Osteoblast (primary cell): ENCODE measurements around the gene SLC2A11. TPM values are rescaled to one million over a fixed set of nuclear protein-coding genes. Genes with fewer than 3 reads are reported as not detected.
A peak's percentile ranks its signal among the peaks of the same experiment; 100 is the strongest.

Experiments
- DNase-seq: peaks from one replicate; pipeline ENCODE4 v3.0.0; 2011; ENCODE audit warnings: low spot score, mixed read lengths; ENCODE audit not compliant: insufficient read length; ENCODE audit errors: missing footprints
- H2AFZ ChIP-seq: 2 replicates; pipeline ENCODE4 v1.6.0; 2011; ENCODE audit warnings: mild to moderate bottlenecking, low read length
- H3K27ac ChIP-seq: 2 replicates; pipeline ENCODE4 v1.5.1; 2011; ENCODE audit warnings: mild to moderate bottlenecking, low read depth, low read length, moderate library complexity
- H3K27me3 ChIP-seq: 2 replicates; pipeline ENCODE4 v1.6.0; 2012; ENCODE audit warnings: mild to moderate bottlenecking, control low read depth, inconsistent platforms, low read length, moderate library complexity; ENCODE audit not compliant: insufficient read depth
- H3K36me3 ChIP-seq: 2 replicates; pipeline ENCODE4 v1.5.1; 2011; ENCODE audit warnings: mild to moderate bottlenecking, low read length, control low read depth, moderate library complexity; ENCODE audit not compliant: insufficient read depth
- H3K4me1 ChIP-seq: 2 replicates; pipeline ENCODE4 v1.5.1; 2011; ENCODE audit warnings: mild to moderate bottlenecking, low read length, control low read depth, moderate library complexity; ENCODE audit not compliant: insufficient read depth
- H3K4me2 ChIP-seq: 2 replicates; pipeline ENCODE4 v1.6.0; 2011; ENCODE audit warnings: mild to moderate bottlenecking, low read length; ENCODE audit not compliant: insufficient read depth
- H3K4me3 ChIP-seq: fragments of 200-600 bp; sonication (generic); 3 replicates; pipeline ENCODE4 v1.5.1; 2012; ENCODE audit warnings: mild to moderate bottlenecking, low read length, inconsistent platforms; ENCODE audit not compliant: insufficient read depth
- H3K79me2 ChIP-seq: 2 replicates; pipeline ENCODE4 v1.6.0; 2012; ENCODE audit warnings: mild to moderate bottlenecking, low read length, control low read depth, inconsistent platforms; ENCODE audit not compliant: insufficient read depth
- H3K9me3 ChIP-seq: 2 replicates; pipeline ENCODE4 v1.5.1; 2011; ENCODE audit warnings: low read depth, low read length, control low read depth
- H4K20me1 ChIP-seq: 2 replicates; pipeline ENCODE4 v1.6.0; 2012; ENCODE audit warnings: mild to moderate bottlenecking, low read length, control low read depth; ENCODE audit not compliant: insufficient read depth
- total RNA-seq: library from RNA; depleted of rRNA; stranded (reverse); fragments of >200 nt; gene quantifications from 2 replicates; pipeline ENCODE4 v1.2.3, GENCODE V29; 2012
- TF ChIP-seq, protein P1 (sequence below): IDR thresholded peaks from 2 replicates; pipeline ENCODE4 v1.5.1; 2011; ENCODE audit warnings: mild to moderate bottlenecking, low read depth, low read length, moderate library complexity; ENCODE audit errors: extremely low read depth

Gene SLC2A11
- total RNA-seq, 1 donor = 14.1 TPM

DNA sequence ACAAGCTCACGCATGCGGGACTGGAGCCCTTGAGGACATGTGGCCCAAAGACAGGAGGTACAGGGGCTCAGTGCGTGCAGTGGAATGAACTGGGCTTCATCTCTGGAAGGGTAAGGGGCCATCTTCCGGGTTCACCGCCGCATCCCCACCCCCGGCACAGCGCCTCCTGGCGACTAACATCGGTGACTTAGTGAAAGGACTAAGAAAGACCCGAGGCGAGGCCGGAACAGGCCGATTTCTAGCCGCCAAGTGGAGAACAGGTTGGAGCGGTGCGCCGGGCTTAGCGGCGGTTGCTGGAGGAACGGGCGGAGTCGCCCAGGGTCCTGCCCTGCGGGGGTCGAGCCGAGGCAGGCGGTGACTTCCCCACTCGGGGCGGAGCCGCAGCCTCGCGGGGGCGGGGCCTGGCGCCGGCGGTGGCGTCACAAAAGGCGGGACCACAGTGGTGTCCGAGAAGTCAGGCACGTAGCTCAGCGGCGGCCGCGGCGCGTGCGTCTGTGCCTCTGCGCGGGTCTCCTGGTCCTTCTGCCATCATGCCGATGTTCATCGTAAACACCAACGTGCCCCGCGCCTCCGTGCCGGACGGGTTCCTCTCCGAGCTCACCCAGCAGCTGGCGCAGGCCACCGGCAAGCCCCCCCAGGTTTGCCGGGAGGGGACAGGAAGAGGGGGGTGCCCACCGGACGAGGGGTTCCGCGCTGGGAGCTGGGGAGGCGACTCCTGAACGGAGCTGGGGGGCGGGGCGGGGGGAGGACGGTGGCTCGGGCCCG is 36.5 kb downstream of the SLC2A11 start, which contains the start of gene MIF:
MIF (plus strand) TSS at position 439 of the 765 bp plus-strand sequence; CDS start at position 531, 92 bp downstream.
- Histone ChIP-seq H3K36me3 (peaks cover 15% of the 10 kb centered on the region), H4K20me1 (peaks cover 16% of the 10 kb centered on the region), H2AFZ (peak within 1 kb of the TSS; percentile 95), H3K4me2 (peak within 1 kb of the TSS; percentile 90), H3K9me3 (no peaks in the 10 kb centered on the region), H3K27ac (peak within 1 kb of the TSS; percentile 68), H3K79me2 (peaks cover 22% of the 10 kb centered on the region), H3K4me1 (peaks cover 11% of the 10 kb centered on the region), H3K27me3 (no peaks in the 10 kb centered on the region), H3K4me3 (peak within 1 kb of the TSS; percentile 92)
- TF ChIP-seq, protein P1, sequence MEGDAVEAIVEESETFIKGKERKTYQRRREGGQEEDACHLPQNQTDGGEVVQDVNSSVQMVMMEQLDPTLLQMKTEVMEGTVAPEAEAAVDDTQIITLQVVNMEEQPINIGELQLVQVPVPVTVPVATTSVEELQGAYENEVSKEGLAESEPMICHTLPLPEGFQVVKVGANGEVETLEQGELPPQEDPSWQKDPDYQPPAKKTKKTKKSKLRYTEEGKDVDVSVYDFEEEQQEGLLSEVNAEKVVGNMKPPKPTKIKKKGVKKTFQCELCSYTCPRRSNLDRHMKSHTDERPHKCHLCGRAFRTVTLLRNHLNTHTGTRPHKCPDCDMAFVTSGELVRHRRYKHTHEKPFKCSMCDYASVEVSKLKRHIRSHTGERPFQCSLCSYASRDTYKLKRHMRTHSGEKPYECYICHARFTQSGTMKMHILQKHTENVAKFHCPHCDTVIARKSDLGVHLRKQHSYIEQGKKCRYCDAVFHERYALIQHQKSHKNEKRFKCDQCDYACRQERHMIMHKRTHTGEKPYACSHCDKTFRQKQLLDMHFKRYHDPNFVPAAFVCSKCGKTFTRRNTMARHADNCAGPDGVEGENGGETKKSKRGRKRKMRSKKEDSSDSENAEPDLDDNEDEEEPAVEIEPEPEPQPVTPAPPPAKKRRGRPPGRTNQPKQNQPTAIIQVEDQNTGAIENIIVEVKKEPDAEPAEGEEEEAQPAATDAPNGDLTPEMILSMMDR = peak; percentile 72
- DNase-seq = peak; percentile 99

DNA sequence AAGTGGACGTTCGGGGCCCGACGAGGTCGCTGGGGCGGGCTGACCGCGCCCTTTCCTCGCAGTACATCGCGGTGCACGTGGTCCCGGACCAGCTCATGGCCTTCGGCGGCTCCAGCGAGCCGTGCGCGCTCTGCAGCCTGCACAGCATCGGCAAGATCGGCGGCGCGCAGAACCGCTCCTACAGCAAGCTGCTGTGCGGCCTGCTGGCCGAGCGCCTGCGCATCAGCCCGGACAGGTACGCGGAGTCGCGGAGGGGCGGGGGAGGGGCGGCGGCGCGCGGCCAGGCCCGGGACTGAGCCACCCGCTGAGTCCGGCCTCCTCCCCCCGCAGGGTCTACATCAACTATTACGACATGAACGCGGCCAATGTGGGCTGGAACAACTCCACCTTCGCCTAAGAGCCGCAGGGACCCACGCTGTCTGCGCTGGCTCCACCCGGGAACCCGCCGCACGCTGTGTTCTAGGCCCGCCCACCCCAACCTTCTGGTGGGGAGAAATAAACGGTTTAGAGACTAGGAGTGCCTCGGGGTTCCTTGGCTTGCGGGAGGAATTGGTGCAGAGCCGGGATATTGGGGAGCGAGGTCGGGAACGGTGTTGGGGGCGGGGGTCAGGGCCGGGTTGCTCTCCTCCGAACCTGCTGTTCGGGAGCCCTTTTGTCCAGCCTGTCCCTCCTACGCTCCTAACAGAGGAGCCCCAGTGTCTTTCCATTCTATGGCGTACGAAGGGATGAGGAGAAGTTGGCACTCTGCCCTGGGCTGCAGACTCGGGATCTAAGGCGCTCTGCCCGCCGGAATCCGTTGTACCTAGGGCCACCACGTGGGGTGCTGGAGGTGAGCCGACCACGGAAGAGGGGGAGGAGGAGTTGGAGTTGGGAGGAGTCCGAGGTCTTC is 37.3 kb downstream of the SLC2A11 start:
- Histone ChIP-seq H3K4me2 (peak overlapping the region; percentile 90), H3K9me3 (no peaks in the 10 kb centered on the region), H3K27me3 (no peaks in the 10 kb centered on the region), H3K79me2 (peaks cover 22% of the 10 kb centered on the region), H2AFZ (peak overlapping the region; percentile 50), H4K20me1 (peaks cover 16% of the 10 kb centered on the region), H3K36me3 (peaks cover 15% of the 10 kb centered on the region), H3K27ac (peak overlapping the region; percentile 68), H3K4me1 (peaks cover 11% of the 10 kb centered on the region), H3K4me3 (peak overlapping the region; percentile 92)
- peak; percentile 96 for DNase-seq
- TF ChIP-seq, protein P1 = no peak

- H3K4me1 ChIP-seq = peaks cover 11% of the 10 kb centered on the region
- no peaks in the 10 kb centered on the region for H3K9me3 ChIP-seq
- peak overlapping the region; percentile 92 for H3K4me3 ChIP-seq
- H3K27me3 ChIP-seq = no peaks in the 10 kb centered on the region
- H2AFZ ChIP-seq = no peak overlapping the region
- peaks cover 16% of the 10 kb centered on the region for H4K20me1 ChIP-seq
- H3K79me2 ChIP-seq = peaks cover 22% of the 10 kb centered on the region
- TF ChIP-seq, protein P1 = no peak
- DNase-seq = peak; percentile 46
- H3K27ac ChIP-seq = peak overlapping the region; percentile 68
- peaks cover 15% of the 10 kb centered on the region for H3K36me3 ChIP-seq
- H3K4me2 ChIP-seq = peak overlapping the region; percentile 90
These were observed 38.0 kb downstream of the SLC2A11 start for GRCh38 chr22:23895599-23896144.
